Measurements from ENCODE around the gene SH2D2A.

SH2D2A gene

DNA sequence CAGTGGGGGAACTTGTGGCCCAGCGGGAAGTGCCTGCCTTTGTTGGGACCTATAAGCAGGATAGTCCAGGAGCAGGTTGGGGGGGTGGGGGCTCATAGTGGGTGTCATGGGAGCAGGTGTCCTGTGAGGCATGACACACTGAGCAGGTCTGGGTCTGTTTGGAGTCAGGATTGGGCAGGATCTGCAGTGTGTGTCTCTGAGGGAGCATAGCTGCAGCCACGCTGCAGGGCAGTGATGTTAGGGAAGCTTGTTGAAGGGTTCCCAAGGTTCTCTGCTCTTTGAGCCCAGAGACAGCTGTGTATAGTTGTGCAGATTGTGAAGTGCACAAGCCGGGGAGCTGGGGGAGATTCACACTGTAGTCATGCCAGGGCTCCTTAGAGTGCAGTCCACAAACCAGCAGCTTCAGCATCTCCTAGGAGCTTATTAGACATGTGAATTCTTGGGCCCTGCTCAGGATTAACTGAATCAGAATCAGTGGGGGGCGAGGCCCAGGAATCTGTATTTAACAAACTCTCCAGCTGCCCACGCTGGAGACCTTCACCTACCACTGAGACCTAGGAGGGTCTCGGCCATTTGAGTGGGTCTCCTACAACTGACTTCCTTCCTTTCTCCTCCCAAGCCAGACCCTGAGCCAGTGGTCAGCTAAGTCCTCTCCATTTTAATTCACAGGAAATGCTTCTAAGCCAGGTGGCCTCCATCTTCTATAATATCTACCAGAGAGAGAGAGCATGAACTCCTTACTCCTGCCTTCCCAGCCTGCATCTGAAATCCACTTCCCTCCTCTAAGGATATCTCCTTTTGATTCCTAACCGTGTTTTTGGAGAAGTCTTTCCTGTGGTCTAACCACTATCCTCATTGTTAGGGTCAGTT, 31.2 kb upstream of the SH2D2A start:
- DNase-seq (ENCODE audit: low read depth in 2 of 2) = no peak

DNA sequence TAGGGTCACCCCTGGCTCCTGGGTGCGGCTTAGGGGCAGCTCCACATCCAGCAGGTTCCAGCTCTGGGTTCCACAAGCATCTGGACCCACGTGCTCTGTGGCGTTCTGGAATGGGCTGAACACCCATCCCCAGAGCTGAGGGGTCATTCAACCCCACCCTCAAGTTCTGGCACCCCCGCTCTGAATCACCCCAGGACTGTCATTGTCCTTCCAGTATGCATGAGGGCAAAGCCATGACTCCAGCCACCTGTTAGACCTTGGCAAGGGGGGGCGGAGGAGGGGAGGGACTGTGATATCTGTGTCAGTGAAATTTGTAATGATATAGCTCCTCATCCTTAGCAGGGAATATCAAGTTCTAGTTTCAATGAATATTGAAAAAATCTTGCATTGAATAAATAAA, 30.0 kb upstream of the SH2D2A start:
- DNase-seq (ENCODE audit: low read depth in 2 of 2) = no peak

DNA sequence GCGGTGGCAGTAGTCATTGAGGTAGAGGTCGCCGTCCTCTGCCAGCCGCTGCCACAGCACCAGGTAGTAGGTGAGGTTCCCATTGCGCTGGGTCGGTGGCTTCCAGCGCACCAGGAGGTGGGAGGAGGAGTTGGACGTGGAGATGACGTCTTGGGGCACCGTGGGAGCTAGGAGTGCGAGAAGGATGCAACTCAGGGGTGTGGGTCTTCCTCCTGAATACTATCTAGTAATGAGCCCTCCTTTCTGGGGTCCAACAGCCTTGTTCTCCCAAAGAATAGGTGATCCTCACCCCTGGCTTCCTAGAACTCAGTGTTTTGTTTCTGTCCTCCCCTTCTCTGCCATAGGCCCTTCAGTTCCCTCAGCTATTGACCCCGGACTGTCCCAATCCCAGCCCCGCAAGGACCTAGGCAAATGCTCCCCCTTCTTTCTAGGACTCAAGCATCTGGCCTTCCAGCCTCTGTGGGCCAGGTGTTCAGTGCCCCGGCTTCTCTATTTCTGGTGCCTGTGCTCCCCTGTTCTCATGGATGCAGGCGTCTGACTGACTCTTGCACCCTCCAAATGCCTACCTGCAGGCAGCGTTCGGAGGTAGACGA, 29.4 kb upstream of the SH2D2A start:
- no peak for DNase-seq (ENCODE audit: low read depth in 2 of 2)

DNA sequence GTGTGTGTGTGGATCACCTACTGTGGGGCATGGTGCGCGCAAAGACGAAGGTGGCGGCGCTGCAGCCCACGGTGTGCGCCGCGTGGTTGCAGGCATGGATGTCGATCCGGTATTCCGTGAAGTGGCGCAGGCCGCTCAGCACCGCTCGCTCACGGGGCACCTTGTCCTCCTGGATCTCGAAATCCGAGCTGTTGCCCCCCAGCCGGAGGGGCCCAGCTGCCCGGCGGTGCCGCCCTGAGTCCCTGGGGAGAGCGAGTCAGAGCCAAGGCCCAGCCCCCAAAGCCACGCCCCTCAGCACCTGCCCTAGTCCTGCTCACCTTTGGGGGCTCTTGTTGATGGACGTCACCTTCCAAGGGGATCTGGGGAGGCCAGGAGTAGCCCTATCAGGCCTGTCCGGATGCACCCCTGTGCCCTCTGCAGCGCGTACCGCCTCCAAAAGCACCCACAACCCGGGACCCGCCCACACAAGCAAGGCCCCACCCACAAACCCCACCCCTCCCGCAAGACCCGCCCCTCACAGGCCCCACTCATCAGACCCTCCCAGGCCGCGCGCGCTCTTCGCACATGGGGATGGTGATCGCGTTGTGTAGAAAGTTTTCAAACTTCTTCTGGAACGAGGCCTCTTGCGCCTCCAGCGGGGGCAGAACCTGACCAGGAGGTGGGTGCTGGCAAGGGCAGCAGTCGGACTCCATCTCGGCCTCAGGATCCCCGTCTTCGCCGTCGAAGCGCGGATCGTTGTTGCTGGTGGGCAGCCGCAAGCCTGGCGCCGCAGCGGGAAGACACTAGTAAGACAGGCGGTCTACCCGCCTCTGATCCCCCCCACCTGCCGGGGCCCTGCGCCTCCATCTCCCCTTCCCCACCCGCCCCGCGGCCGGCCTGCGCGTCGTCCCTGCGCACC, 28.7 kb upstream of the SH2D2A start:
- no peak for DNase-seq (ENCODE audit: low read depth in 2 of 2)

DNA sequence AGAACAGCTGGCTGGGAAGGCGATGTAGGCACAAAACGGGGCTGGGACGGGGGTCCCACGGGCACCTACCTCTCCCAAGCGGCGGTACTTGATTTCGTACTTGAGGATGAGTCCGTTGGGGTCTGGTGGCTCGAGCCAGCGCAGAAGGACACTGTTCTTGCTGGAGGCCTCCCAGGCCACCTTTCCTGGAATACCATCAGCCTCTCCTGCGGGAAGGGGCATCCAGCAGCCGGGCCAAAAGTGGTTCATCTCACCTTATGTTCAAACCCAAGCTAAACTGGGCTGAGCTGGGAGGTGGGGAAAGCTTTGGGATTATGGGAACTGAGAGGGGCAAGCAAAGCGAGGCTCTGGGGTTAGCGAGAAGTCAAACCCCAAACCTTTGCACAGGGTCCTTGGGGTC, 28.0 kb upstream of the SH2D2A start:
- no peak for DNase-seq (ENCODE audit: low read depth in 2 of 2)

DNA sequence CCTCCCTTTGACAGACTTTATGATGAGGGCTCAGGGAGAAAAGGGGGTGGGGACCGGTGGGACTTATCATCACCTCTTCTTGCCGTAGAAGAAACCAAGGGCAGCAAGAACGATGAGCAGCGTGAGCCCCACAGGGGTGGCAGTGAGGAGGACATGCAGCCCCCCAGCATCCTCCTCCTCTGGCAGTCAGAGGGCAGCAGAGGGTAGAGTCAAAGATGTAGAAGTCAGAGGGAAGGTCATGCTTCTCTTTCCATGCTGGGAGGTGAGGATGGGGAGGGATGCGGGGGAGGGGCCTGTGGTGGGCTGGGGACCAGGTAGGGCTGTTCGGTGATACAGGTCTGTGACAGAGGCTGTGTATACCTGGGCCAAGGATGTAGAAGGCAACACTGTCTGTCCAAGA, 27.5 kb upstream of the SH2D2A start:
- no peak for DNase-seq (ENCODE audit: low read depth in 2 of 2)

DNA sequence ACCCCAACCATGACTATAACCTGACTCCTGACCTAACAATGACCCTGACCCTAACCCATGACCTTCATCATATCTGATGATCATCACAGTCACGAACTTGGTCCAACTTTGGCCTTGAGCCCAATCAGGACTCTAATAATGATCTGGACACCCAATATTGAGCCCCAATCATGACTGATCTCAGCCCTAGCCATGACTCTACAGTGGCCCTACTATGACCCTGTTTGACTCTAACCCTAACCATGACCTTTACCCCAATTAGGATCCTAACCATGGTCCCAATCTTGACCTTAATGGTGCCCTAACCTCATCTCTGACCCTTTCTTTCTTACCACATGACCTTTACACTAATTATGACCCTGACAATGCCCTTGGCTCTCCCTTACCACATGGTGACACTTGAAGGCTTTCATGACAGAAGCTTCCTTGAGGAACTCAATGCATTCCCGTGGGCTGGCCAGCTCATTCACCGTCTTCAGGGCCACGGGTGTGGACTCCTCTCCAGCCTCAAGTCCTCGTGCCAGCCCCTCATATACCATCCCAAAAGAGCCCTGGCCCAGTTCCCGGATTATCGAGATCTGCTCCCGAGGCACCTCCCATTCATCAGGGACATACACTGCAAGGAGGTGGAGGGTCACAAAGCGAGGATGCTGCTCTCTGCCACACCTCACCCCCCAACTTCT, 26.1 kb upstream of the SH2D2A start:
- DNase-seq (ENCODE audit: low read depth in 2 of 2) = no peak

DNA sequence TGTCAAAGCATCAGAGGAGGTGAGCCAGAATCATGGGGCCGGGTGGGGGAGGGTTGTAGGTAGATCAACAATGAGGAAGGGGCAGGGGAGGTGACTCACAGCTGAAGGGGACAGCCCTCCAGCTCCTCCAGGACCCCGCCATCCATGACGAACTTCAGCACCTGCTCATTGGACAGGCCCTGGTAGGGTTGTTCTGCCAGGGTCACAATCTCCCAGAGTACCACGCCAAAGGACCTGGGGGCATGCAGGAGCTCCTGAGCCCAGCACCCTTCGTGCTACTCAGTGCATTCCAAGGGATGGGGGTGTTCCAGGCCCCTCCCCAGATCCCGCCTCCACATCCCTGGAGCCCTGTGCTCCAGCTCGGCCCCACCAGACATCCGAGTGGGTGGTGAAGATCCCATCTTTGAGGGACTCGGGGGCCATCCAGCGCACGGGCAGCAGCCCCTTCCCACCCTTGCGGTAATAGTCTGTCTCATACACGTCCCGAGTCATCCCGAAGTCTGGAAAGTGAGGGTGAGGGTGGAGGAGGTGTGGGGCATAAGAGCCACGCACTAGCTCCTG, 24.7 kb upstream of the SH2D2A start:
- DNase-seq (ENCODE audit: low read depth in 2 of 2) = no peak

DNA sequence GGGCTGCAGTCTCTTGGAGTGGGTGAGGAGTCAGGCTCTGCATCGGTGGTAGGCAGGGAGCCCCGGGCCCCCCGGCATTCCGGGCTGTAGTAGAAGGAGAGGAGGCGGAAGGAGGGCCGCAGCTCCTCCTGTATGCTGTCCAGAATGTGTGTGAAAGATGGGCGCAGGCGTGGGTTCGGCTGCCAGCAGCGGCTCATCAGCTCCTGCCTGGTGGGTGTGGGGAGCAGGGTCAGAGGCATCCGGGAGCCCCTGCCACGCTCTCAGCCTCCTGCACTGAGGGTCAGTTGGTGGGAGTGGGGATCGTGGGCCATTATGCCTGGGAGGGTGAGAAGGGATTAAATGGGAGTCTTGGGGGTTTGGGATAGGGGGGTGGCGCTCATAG, 24.2 kb upstream of the SH2D2A start:
- DNase-seq (ENCODE audit: low read depth in 2 of 2) = no peak

DNA sequence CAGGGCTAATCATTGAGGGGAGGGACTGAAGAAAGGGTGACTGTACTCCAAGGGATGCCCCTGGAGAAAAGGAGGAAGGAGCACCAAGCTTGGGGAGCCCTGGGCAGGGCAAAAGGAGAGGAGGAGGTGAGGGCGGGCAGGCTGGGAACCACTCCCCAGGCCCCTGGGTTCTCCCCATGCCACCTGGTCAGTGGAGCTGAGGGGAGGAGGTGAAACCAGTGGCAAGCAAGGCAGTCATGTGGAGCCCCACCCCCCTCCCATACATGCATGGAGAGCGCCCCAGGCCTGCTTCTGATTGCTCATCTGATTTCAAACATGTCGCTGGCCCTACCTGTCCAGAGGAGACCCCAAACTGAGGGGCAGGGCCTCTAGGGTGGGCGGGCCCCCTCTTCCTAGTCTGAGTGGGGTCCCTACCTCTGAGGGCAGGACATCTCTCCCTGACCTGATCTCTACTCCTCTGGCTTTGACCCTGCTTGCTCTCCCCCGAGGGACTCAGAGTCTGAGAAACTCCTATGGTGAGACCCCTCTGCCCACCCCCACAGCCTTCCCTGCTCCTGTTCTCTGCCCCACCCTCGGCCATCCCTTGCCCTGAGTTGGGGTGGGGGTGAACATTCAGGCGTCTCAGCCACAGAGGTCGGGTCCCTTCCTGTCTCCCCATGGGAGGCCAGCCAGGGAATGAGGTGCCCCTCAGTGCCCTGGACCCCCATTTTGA, 23.7 kb upstream of the SH2D2A start:
- no peak for DNase-seq (ENCODE audit: low read depth in 2 of 2)

DNA sequence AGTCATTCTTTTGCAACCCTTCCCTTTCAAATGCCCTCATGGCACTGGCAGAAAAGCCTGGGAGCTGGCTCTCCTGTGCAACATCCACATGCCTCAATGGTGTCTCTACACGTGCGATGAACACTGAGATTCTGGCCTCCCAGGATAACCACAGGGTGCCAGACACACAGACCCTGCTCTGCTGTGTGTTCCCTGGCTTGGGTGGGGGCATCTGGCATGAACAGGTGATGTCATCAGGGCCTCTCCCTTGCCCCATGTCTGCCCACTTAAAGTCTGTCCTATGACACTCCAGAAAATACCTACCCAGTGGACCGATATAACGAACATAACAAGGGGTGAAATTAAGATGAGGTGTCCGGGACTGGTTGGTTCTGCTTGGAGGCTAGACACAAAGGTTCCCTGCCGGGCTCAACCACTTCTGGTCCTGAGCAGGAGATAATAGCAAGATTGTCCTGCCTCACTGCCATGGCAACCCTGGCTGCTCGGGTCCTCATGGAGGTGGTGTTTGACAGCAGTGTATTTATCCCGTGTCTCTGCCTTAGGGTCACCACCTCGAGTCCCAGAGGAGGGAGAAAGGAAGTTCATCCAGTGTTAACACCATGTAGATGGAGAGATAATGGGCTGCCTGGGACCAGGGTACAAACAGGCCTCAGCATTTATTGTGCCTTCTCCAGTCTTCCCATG, 22.9 kb upstream of the SH2D2A start:
- no peak for DNase-seq (ENCODE audit: low read depth in 2 of 2)

DNA sequence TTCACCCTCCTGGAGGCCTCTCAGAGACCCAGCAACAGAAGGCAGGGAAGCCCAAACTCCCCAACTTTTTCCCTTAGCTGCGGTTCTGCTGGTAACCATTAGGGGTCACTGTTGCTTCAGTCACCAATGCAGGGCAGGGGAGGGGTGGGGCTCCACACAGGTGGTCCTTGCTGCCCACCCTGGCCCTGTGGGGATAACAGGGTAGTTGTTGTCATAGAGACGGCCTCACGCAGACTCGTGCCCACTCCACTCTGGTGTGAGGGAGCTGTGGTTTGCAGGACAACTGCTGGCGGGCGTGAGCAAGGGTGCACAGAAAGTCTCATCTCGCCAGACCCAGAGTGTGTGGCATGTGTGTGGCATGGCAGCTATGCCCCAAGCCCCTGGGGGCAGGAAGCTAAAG, 22.3 kb upstream of the SH2D2A start:
- DNase-seq (ENCODE audit: low read depth in 2 of 2) = no peak

DNA sequence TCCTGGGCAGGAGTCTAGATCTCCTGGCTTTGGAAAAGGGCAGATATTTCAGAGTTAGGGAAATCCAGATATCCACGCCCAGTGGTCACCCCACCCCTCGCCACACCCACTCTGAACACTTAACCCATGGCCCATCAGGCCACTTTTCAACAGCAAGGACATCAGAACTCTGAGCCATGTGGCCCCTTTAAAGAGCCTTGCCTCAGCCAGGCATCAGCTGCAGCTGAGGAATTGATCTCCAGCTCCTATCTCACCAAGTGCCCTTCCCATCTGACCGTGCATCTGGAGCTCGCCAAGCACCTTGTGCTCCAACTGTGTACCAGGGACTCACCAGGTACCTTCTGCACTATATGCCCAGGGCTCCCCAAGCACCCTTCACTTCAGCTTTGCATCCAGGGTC, 20.2 kb upstream of the SH2D2A start:
- no peak for DNase-seq (ENCODE audit: low read depth in 2 of 2)

DNA sequence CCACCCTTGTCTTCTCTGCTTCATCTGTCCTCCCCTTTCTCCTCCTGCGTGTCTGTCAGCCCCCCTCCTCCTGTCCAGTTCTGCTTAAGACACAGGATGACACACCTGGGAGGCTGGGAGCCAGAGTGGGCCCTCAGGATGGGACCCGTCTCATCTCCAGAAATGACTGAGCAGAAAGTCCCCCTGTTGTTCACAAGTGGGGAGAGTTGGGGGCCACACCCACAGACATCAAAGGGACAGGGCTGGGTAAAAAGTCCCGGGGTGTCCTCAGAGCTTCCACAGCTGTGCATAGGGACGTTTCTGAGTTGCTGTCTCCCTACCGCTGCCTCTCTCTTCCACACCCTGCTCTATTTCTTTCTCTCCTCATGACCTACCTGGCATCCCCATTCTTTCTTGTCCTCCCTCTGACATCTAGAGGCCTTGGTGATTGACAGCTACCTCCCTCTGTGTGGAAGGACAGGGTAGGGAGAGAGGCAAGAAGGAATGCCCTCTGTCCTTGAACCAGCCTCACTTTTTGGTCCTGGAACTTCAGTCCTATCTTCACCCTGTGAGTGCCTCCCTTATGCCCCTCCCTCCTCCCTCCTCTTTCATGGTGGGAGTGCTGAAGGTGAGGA, 19.5 kb upstream of the SH2D2A start:
- DNase-seq (ENCODE audit: low read depth in 2 of 2) = no peak

DNA sequence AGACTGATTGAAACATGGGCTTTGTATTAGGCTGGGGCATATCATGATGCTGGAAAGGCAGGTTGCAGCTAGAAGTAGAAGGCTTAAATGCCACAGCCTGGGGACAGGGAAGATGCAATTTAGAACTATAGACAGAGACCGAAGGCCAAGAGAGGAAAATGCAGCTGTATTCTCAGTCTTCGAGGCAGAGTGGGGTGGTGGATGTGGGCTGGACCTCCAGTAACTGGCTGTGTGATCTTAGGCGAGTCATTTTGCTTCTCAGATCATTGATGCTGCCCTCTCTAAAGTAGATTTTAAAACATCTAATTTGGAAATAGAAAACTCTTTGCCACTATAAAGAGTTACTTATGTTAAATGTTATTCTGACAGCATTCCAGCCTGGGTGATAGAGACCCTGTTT, 17.7 kb upstream of the SH2D2A start:
- DNase-seq (ENCODE audit: low read depth in 2 of 2) = no peak

DNA sequence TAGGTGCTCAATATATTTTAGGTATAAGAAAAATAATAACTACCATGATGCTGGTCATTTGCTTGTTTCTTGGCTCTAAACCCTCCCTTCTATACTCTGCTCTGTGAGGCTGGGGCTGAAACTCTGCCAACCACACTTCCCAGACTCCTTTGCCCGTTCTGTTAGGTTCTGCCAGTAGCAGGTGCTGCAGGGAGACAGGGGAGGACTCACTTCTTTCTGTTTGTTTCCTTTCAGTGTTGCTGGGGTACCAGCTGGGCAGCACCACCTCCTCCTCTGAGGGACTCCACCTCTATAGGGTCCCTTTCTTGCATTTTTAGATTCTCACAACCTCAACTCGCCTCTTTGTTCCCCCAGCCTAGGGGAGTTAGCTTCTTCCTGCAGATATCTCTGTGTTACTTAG, 17.0 kb upstream of the SH2D2A start:
- no peak for DNase-seq (ENCODE audit: low read depth in 2 of 2)

DNA sequence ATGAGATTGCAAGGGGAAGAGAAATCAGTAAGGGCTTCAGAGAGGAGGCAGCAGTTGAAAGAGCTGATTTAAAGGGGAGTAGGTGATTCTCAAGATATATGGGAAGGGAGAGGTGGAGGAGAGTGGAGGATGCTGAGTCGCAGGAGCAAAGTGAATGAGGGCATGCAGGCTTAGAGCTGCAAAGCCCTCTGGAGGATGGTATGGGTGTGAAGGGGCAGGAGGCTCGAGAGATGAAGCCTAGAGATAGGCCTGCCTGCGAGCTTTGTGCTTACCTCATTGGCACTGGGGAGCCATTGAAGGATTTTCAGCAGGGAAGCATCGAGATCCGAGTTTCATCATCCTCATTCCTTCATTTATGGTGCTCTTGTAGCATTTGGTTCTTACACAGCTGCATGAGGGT, 15.8 kb upstream of the SH2D2A start:
- no peak for DNase-seq (ENCODE audit: low read depth in 2 of 2)

DNA sequence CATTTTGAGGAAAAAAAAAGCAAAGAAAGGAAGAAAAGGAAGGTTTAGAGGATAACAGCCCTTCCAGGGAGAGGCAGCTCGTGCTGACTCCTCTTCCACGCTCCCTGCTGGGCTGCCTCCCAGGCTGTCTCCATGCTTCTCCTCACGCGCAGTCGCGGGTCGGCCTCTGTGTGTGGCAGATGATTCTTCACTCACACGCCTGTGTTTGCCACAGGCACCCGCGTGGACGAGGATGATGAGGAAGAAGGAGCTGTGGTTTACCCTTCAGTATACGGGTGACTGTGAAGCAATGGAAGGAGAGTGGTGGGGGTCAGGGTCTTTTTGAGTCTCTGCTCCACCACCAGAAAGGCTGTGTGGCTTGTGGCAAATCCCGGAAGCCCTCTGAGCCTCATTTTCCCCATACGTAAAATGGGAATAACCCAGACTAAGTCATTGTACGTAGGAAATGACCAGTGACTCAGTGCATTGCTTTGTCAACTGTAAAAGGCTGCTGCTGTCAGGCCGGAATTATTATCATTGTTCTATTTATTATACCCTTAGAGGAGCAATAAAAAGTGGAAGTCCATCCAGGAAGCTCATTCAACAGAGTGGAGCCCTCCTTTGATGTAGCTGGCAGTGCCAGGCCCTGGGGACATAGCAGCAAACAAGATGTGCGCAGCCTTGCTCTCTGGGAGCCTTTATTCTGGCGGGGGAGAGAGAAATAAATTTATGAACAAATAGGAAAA, 11.9 kb upstream of the SH2D2A start:
- no peak for DNase-seq (ENCODE audit: low read depth in 2 of 2)

DNA sequence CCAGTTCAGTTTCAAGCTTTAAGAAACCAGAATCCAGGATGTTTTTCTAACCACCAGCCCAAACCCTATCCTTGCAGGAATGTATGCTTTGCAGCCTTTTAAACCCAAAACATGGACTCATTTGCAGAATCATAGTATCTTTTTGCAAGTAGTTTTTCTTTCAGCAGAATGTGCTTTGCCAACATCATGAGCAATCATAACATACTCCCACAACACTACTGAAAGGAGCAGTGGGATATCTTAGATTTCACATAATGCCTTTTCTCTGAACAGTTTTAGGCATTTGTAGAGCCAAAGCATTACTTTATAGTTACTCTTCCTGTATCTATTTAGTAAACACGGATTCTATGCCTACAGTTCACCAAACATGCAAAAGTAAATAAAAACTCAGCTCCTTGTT, 10.0 kb upstream of the SH2D2A start:
- DNase-seq (ENCODE audit: low read depth in 2 of 2) = no peak

Data from stimulated activated CD8-positive, alpha-beta memory T cell treated with anti-CD3 and anti-CD28 coated beads, Interleukin-2, amount 100 ng/mL, for 1 hour (primary cell).